ENCODE measurements around the gene THSD4.

THSD4 gene

GRCh38 chr15:71384501-71384900 lies 269.2 kb downstream of the THSD4 start:
- H3K4me1 ChIP-seq (ENCODE audit: low read depth, poor library complexity, severe bottlenecking), result no peaks in the 10 kb centered on the region
- no peak overlapping the region for H3K9ac ChIP-seq
- H3K27me3 ChIP-seq (ENCODE audit: insufficient read depth, low read depth), result no peaks in the 10 kb centered on the region
- H3K27ac ChIP-seq, result no peak overlapping the region
- no peak for TF ChIP-seq CTCF (conservative IDR thresholded peaks at IDR 0.05; ENCODE audit: low read depth, low read length)
- H3K79me2 ChIP-seq (ENCODE audit: insufficient read depth, low read depth), result no peaks in the 10 kb centered on the region
- no peaks in the 10 kb centered on the region for H3K36me3 ChIP-seq (ENCODE audit: insufficient read depth)
- no peaks in the 10 kb centered on the region for H4K20me1 ChIP-seq (ENCODE audit: insufficient read depth)
- no peak overlapping the region for H3K4me2 ChIP-seq
- H3K4me3 ChIP-seq (IDR thresholded peaks at IDR 0.05; ENCODE audit: insufficient read depth, low read depth, low read length), result no peak overlapping the region
- H2AFZ ChIP-seq (ENCODE audit: low read depth), result no peak overlapping the region

- Histone ChIP-seq H3K27me3 (ENCODE audit: insufficient read depth, low read depth) (no peaks in the 10 kb centered on the region), H3K4me2 (no peak overlapping the region), H3K4me3 (IDR thresholded peaks at IDR 0.05; ENCODE audit: insufficient read depth, low read depth, low read length) (no peak overlapping the region), H3K9ac (no peak overlapping the region), H4K20me1 (ENCODE audit: insufficient read depth) (no peaks in the 10 kb centered on the region), H3K27ac (no peak overlapping the region), H3K4me1 (ENCODE audit: low read depth, poor library complexity, severe bottlenecking) (no peaks in the 10 kb centered on the region), H2AFZ (ENCODE audit: low read depth) (no peak overlapping the region), H3K79me2 (ENCODE audit: insufficient read depth, low read depth) (no peaks in the 10 kb centered on the region), H3K36me3 (ENCODE audit: insufficient read depth) (no peaks in the 10 kb centered on the region)
- TF ChIP-seq CTCF (conservative IDR thresholded peaks at IDR 0.05; ENCODE audit: low read depth, low read length), result no peak
Measured at GRCh38 chr15:71385026-71385425, 269.8 kb downstream of the THSD4 start.

- Histone ChIP-seq H3K4me3 (IDR thresholded peaks at IDR 0.05; ENCODE audit: insufficient read depth, low read depth, low read length) (no peak overlapping the region), H3K27me3 (ENCODE audit: insufficient read depth, low read depth) (no peaks in the 10 kb centered on the region), H3K4me2 (no peak overlapping the region), H3K79me2 (ENCODE audit: insufficient read depth, low read depth) (no peaks in the 10 kb centered on the region), H3K36me3 (ENCODE audit: insufficient read depth) (no peaks in the 10 kb centered on the region), H3K27ac (no peak overlapping the region), H3K4me1 (ENCODE audit: low read depth, poor library complexity, severe bottlenecking) (no peaks in the 10 kb centered on the region), H2AFZ (ENCODE audit: low read depth) (no peak overlapping the region), H3K9ac (no peak overlapping the region), H4K20me1 (ENCODE audit: insufficient read depth) (no peaks in the 10 kb centered on the region)
- TF ChIP-seq CTCF (conservative IDR thresholded peaks at IDR 0.05; ENCODE audit: low read depth, low read length), result no peak
Measured at GRCh38 chr15:71385457-71385856, 270.2 kb downstream of the THSD4 start.

- no peaks in the 10 kb centered on the region for H3K27me3 ChIP-seq (ENCODE audit: insufficient read depth, low read depth)
- no peak overlapping the region for H2AFZ ChIP-seq (ENCODE audit: low read depth)
- H3K4me3 ChIP-seq (IDR thresholded peaks at IDR 0.05; ENCODE audit: insufficient read depth, low read depth, low read length), result no peak overlapping the region
- H3K9ac ChIP-seq, result no peak overlapping the region
- no peak overlapping the region for H3K4me2 ChIP-seq
- no peaks in the 10 kb centered on the region for H3K4me1 ChIP-seq (ENCODE audit: low read depth, poor library complexity, severe bottlenecking)
- no peaks in the 10 kb centered on the region for H3K36me3 ChIP-seq (ENCODE audit: insufficient read depth)
- H3K79me2 ChIP-seq (ENCODE audit: insufficient read depth, low read depth), result no peaks in the 10 kb centered on the region
- no peaks in the 10 kb centered on the region for H4K20me1 ChIP-seq (ENCODE audit: insufficient read depth)
- no peak overlapping the region for H3K27ac ChIP-seq
- no peak for TF ChIP-seq CTCF (conservative IDR thresholded peaks at IDR 0.05; ENCODE audit: low read depth, low read length)
Measured at GRCh38 chr15:71386005-71386404, 270.7 kb downstream of the THSD4 start.
